Measurements from ENCODE around the gene TAS2R3.

TAS2R3 gene, protein sequence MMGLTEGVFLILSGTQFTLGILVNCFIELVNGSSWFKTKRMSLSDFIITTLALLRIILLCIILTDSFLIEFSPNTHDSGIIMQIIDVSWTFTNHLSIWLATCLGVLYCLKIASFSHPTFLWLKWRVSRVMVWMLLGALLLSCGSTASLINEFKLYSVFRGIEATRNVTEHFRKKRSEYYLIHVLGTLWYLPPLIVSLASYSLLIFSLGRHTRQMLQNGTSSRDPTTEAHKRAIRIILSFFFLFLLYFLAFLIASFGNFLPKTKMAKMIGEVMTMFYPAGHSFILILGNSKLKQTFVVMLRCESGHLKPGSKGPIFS

DNA sequence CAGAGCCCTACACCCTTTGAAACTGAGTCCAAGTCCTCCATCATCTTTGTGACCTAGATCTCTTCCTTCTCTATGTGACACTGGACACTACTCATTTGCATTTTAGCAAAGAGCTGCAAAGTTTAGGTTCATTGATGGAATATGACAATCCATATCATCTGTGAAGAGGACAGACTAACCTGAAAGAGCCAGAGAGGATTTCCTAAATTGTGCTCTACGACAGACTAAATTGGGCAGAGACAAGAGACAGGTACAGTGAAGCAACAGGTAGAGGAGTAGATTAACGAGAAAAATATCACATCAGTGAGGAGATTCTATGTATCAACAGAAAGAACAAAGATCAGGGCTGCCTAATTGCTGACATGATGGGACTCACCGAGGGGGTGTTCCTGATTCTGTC is at the start of gene TAS2R3:
TSS of gene TAS2R3 (plus strand) at position 301 of the 400 bp plus-strand sequence. CDS start at position 363, 62 bp downstream.
- DNase-seq (no peak), ATAC-seq (replicated peaks) (no peak)
- no peak within 1 kb of the TSS for H3K27ac Mint-ChIP-seq
- H3K36me3 Mint-ChIP-seq = peaks cover 61 to 69% of the 10 kb centered on the region in 2 donors
- H3K4me3 Mint-ChIP-seq = no peak within 1 kb of the TSS
- no peaks in the 10 kb centered on the region for H3K9me3 Mint-ChIP-seq
- no peaks in the 10 kb centered on the region for H3K4me1 Mint-ChIP-seq
- H3K27me3 Mint-ChIP-seq = no peaks in the 10 kb centered on the region

DNA sequence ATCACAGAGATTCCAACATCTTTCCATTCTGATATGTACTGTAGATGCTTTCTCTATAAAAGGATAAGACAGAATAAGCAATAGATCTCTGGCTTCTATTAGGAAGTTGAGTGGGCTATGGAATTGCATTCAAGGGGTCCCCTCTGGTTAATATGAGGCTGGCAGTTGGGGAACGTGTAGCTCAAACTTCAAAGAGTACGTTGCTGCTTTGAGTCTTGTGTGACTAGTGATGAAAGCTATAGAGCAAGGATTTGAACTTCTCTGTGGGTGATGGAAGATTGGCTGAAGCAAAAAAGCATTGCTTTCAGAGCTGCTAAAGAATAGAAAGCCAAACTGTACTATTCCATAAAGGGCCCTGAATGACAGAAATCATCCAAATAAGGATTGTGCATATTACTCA is 49.3 kb upstream of the TAS2R3 start:
- no peaks in the 10 kb centered on the region for H3K27me3 Mint-ChIP-seq
- H3K4me1 Mint-ChIP-seq = peaks cover 0 to 4% of the 10 kb centered on the region in 2 donors
- no peaks in the 10 kb centered on the region for H3K9me3 Mint-ChIP-seq
- no peak for ATAC-seq (replicated peaks)
- DNase-seq = no peak
- H3K27ac Mint-ChIP-seq = no peak overlapping the region
- no peaks in the 10 kb centered on the region for H3K36me3 Mint-ChIP-seq
- no peak overlapping the region for H3K4me3 Mint-ChIP-seq

DNA sequence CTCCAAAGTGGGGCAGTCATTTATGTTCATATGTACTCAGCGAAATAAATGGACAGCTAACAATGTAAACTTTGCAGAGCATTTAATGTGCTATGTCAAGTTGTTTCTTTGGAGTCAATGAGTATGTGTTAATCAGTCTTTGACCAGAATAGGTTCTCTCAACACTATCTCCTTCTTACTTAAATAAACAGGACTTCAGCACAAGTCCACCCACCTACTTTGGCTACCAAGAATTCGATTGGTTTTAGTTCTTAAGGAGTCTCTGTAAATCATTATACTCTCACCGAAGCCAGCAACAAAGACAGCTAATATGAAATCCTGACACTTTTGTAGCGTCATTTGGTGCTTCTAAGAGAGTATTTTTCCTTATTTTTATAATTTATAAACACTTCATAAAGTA is 48.9 kb upstream of the TAS2R3 start:
- ATAC-seq (replicated peaks) (no peak), DNase-seq (no peak)
- no peak overlapping the region for H3K27ac Mint-ChIP-seq
- H3K4me1 Mint-ChIP-seq = peaks cover 0 to 4% of the 10 kb centered on the region in 2 donors
- H3K36me3 Mint-ChIP-seq = no peaks in the 10 kb centered on the region
- no peaks in the 10 kb centered on the region for H3K9me3 Mint-ChIP-seq
- no peaks in the 10 kb centered on the region for H3K27me3 Mint-ChIP-seq
- no peak overlapping the region for H3K4me3 Mint-ChIP-seq

DNA sequence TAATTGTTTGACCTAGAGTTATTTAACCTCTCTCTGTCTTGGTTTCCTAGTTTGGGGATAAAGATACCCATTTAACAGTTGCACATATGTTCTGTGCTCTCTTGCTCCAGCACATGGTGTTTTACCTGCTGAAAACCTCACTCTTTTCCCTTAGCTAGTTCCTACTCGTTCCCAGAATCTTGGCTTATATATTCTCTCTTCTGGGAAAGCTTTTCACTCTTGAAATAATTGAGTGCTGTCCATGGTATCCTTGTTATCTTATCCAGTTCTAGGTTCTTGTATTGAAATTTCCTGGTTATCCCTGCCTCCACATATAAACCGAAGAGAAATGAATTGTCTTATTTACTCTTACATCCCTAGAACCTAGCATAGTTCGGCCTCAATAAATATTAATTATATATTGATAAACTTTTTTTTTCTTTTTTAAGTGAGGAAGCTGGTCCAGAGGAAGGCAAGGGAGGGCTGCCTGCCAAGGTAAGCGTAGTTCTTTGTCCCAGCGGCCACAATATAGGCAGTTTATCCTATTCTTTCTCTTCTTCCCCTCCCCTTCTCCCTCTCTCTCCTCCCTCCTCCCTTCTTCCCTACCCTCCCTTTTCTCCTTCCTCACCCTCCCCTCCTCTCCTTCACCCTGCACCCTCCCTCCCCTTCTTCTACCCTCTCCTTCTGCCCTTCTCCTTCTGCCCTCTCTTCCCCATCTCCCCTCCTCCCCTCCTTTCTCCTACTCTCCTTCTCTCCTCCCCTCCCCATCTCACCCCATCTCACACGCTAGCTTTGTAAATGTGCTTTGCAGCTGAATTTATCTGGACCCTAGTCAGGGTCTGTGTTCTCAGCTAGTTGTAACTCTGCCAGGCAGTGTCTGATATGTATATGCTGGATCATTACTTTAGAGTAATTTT is 47.9 kb upstream of the TAS2R3 start:
- Mint-ChIP-seq H3K9me3 (no peaks in the 10 kb centered on the region), H3K27ac (no peak overlapping the region), H3K27me3 (no peaks in the 10 kb centered on the region), H3K4me3 (no peak overlapping the region), H3K36me3 (no peaks in the 10 kb centered on the region), H3K4me1 (peaks cover 0 to 4% of the 10 kb centered on the region in 2 donors)
- ATAC-seq (replicated peaks) (no peak), DNase-seq (no peak)

DNA sequence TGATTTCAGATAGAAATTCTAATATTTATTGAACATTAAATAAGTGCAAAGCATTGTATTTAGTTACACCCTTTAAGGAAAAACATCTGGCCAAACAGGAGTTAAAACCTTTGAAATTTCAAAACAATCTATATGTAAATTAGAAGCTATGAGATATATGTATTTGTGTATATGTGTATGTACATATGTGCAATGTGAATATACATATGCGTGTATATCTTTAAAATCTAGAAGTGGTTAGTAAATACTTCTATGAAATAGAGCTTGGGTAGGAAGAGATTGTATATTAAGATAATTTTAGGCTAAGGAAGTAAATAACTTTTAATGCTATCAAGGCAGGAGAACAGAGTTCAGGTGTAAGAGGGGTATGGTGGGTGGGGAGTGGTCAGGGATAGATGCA is 46.4 kb upstream of the TAS2R3 start:
- Mint-ChIP-seq H3K4me3 (no peak overlapping the region), H3K4me1 (peaks cover 0 to 4% of the 10 kb centered on the region in 2 donors), H3K27ac (no peak overlapping the region), H3K36me3 (no peaks in the 10 kb centered on the region), H3K27me3 (no peaks in the 10 kb centered on the region), H3K9me3 (no peaks in the 10 kb centered on the region)
- ATAC-seq (replicated peaks) = no peak
- DNase-seq = no peak

DNA sequence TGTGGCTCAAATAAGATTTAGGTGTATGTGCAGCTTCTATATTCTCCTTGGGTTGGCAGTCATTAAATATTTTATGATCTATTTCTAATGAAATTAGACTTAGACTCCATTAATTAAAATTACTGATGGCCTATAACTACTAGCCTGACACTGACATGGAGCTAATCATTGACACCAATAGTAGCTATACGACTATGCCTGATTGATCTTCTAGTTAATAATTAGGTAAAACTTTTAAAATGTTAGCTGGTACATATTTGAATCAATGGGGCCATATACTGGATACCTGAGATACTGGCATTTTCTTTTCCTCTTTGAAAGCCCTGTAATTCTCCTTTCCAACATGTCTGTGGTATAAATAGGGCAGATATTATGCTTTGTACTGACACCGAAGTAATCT is 41.4 kb upstream of the TAS2R3 start:
- Mint-ChIP-seq H3K27me3 (no peaks in the 10 kb centered on the region), H3K27ac (no peak overlapping the region), H3K4me3 (no peak overlapping the region), H3K36me3 (no peaks in the 10 kb centered on the region), H3K4me1 (peaks cover 0 to 4% of the 10 kb centered on the region in 2 donors), H3K9me3 (no peaks in the 10 kb centered on the region)
- no peak for ATAC-seq (replicated peaks)
- DNase-seq = no peak

DNA sequence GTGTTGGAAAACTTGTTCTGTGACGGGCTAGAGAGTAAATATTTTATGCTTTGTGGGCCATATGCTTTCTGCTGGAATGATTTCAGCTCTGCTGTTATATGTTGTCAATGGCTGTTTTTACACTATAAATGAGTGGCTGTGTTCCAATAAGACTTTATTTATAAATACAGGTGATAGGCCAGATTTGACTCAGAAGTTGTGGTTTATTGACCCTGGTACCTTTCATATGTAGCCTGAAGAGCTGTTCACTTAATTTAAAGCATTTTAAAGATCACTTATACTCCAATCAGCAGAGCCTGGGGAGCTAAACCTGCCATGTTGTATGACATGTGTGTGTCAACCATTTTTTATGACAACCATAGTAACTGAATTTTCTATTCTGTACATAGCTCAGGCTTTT is 34.9 kb upstream of the TAS2R3 start:
- Mint-ChIP-seq H3K4me1 (no peaks in the 10 kb centered on the region), H3K27me3 (no peaks in the 10 kb centered on the region), H3K9me3 (no peaks in the 10 kb centered on the region), H3K27ac (no peak overlapping the region), H3K4me3 (no peak overlapping the region), H3K36me3 (no peaks in the 10 kb centered on the region)
- ATAC-seq (replicated peaks) (no peak), DNase-seq (no peak)

DNA sequence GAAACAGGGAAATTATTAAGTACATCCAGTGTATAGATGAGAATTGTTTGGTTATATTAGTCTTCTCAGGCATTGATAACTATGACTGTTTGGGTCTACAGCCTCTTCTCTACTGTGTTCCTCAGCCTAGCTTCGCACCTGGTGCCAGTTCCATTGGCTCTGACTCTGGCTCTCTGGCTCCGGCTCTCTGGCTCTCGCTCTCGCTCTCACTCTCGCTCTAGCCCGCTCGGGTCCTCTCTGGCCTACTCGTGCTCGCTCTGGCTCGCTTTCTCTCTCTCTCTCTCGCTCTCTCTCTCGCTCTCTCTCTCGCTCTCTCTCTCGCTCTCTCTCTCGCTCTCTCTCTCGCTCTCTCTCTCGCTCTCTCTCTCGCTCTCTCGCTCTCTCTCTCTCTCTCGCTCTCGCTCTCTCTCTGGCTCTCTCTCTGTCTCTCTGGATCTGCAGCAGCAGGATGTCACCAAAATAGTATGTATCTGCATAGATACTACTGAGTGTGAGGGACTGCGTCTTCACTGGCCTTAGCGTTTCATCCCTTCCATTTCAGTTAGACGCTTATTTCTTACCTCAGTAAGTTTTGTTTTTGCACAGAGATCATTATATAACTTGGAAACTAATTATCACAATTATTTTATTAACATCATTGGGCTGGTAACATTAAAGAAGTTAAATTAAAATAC is 32.3 kb upstream of the TAS2R3 start:
- Mint-ChIP-seq H3K4me3 (peak overlapping the region in 1 of 2 donors; percentile 3), H3K27me3 (no peaks in the 10 kb centered on the region), H3K27ac (no peak overlapping the region), H3K9me3 (no peaks in the 10 kb centered on the region), H3K4me1 (no peaks in the 10 kb centered on the region), H3K36me3 (no peaks in the 10 kb centered on the region)
- no peak for DNase-seq
- ATAC-seq (replicated peaks) = no peak

DNA sequence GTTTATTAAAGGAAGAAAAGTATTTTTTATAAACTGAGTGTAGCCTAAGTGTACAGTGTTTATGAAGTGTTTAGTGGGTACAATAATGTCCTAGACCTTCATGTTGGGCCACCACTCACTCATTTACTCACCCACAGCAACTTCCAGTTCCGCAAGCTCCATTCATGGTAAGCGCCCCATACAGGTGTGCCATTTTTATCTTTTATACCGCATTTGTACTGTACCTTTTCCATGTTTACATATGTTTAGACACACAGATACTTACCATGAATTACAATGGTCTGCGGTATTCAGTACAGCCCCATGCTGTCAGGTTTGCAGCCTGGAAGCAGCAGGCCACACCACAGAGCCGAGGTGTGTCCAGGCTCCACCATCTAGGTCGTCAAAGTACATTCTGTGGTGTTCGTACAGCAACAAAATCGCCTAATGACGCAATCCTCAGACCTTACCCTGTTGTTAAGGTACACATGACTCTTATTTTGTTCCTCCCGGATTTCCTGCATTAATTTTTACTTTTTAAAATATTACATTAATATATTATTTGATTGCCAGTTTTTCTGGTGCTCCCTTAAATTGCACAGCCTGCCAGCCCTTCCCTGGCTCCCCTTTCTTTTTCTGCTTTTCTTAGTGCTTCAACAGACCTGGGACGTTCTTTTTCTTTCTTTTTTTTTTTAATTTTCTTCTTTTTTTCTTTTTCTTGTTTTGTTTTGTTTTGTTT is 26.6 kb upstream of the TAS2R3 start:
- Mint-ChIP-seq H3K4me1 (peaks cover 12 to 19% of the 10 kb centered on the region in 2 donors), H3K9me3 (no peaks in the 10 kb centered on the region), H3K4me3 (peak overlapping the region; percentile 96 to 98), H3K27ac (peak overlapping the region; percentile 98), H3K36me3 (peaks cover 15 to 23% of the 10 kb centered on the region in 2 donors), H3K27me3 (no peaks in the 10 kb centered on the region)
- no peak for DNase-seq
- ATAC-seq (replicated peaks) = no peak

DNA sequence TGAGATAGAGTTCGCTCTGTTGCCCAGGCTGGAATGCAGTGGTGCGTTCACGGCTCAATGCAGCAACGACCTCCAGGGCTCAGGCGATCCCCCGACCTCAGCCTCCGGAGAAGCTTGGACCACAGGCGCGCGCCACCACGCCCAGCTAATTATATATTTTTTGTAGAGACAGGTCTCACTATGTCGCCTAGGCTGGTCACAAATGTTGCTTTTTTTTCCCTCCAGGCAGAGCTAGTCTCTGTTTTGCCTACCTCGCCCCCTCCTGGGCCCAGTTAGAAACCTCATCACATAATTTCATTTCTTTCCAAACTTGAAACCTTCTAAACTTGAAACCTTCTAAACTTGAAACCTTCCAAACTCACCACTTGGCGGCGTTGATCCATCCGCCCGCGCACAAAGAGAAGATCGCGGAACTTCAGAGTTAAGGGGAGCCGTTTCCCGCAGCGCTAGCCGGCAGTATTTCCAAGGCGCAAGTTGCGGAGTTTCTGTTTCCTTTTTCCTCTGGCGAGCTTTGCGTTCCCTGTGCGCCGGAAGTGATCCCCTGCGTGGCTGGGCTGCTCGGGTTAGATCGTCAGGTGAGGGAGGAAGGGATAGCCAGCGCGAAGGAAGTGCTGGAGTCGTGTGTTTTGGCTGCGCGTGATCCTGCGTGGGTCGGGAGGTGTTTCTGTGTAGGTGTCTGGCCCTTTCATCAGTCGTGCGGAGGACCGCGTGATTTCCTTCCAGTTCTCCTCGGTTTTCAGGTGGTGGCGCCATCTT is 25.9 kb upstream of the TAS2R3 start, which contains the start of gene SSBP1:
TSS of gene SSBP1 (plus strand) at position 523 of the 756 bp plus-strand sequence. CDS start 809 bp downstream, outside the sequence.
- Mint-ChIP-seq H3K9me3 (no peaks in the 10 kb centered on the region), H3K4me1 (peaks cover 15 to 25% of the 10 kb centered on the region in 2 donors), H3K27me3 (no peaks in the 10 kb centered on the region), H3K36me3 (peaks cover 21 to 30% of the 10 kb centered on the region in 2 donors), H3K4me3 (peak within 1 kb of the TSS; percentile 96 to 98), H3K27ac (peak within 1 kb of the TSS; percentile 98)
- peak; percentile 88 to 90 for ATAC-seq (replicated peaks)
- peak; percentile 92 for DNase-seq

DNA sequence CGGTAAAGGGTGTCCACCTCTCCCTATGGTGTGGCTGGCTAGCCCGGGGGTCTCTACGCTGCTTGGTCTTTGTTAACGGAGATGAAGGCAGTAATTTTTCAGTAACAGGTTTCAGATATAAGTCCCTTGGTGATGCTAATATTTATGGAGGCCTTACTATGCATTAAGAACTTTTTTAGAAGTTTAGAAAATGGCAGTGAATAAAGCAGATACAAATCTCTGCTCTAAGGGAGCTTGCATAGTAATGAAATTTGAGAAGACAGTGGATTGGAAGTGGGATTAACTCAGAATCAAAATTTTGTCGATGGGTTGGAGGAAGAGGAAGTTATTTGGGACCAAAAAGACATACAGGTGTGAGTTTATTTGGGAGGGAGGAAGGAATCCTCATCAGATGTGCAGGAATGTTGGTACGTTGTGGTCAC is 25.3 kb upstream of the TAS2R3 start:
- H3K27ac Mint-ChIP-seq = peak overlapping the region; percentile 98
- H3K9me3 Mint-ChIP-seq = no peaks in the 10 kb centered on the region
- H3K36me3 Mint-ChIP-seq = peaks cover 26 to 36% of the 10 kb centered on the region in 2 donors
- ATAC-seq (replicated peaks) = no peak
- no peak for DNase-seq
- peak overlapping the region; percentile 96 to 98 for H3K4me3 Mint-ChIP-seq
- no peaks in the 10 kb centered on the region for H3K27me3 Mint-ChIP-seq
- peaks cover 15 to 31% of the 10 kb centered on the region in 2 donors for H3K4me1 Mint-ChIP-seq

DNA sequence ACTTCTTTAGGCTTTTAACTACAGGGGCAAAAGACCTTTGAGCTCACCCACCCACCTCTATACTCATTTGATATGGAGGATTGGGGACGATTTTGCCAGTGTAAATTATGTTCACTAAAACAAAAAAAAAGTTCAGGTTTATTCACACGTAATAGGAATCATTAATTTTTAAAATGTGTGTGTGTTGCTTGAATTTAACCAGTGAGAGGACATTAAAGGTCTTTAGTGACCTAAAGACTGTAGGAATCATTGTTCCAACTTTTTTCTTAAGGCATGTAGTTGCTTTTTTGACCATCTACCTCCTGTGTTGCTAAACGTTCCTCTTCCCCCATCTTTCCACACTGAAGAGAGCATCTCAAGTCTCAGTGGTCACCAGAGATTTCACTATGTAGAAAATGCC is 24.6 kb upstream of the TAS2R3 start:
- Mint-ChIP-seq H3K36me3 (peaks cover 29 to 42% of the 10 kb centered on the region in 2 donors), H3K9me3 (no peaks in the 10 kb centered on the region), H3K4me3 (peak overlapping the region; percentile 96 to 98), H3K27me3 (no peaks in the 10 kb centered on the region), H3K4me1 (peaks cover 17 to 37% of the 10 kb centered on the region in 2 donors), H3K27ac (peak overlapping the region; percentile 81)
- DNase-seq (no peak), ATAC-seq (replicated peaks) (no peak)

DNA sequence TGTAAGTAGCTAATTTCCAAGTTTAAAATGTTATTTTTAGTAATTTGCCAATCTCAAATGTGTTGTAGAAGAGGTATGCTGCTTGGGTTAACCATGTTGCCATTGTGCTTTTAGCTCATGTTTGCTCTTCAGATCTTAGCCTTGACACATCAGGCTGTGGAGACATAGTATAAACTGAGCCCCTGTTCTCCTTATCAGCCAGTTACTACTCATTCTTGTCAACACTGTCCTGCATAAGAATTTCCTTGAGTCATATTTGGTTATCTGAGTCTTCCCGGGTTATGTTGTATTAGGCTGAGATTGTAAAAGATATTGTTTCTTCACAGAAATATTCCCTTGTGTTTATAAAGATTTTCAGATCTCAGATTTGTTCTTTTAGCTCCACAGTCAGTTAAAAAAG is 21.7 kb upstream of the TAS2R3 start:
- Mint-ChIP-seq H3K27ac (no peak overlapping the region), H3K4me3 (no peak overlapping the region), H3K4me1 (peaks cover 17 to 38% of the 10 kb centered on the region in 2 donors), H3K36me3 (peaks cover 31 to 54% of the 10 kb centered on the region in 2 donors), H3K9me3 (no peaks in the 10 kb centered on the region), H3K27me3 (no peaks in the 10 kb centered on the region)
- DNase-seq (no peak), ATAC-seq (replicated peaks) (no peak)
